ENCODE measurements around the gene ABCA10. TPM values are rescaled to one million over a fixed set of nuclear protein-coding genes. Genes with fewer than 3 reads are reported as not detected.

The ABCA10 gene
- total and polyA plus RNA-seq, 2 of the 13 experiments (the other 11 are each of a cell fraction or from before 2014, with no cell fraction given): 0.02 to 0.08 TPM

DNA sequence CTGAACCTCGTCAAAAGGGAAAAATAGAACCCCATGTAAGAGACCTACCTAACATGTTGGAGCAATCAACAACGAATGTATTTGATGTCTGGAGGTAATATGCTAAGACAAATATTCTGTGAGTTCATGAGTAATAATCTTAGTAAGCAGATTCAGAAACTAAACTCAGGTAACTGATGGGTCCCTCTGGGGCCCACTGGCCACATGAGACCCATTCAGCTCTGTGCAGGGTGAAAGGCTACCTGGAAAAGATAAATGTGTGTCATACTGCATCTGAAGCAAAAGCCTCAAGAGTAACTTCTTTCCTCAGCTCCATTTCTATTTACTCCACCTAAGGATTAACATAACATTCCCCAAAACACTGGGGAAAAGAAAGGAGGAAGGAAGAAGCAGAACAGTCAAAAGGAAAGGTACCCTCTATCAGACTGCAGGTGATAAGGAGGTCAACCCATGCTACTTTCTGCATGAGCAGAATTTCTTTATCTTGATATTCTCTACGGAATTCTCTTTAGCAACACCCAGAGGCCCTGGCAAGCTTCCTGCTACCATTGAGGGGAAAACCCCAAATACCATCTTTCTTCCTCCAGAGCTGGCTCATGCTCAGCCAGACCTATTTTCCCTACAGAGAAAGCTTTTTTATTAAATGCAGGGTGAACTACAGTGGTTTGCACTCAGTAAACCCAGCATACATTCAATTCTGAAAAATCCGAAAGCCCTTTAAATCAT lies 49.2 kb downstream of the ABCA10 start:
- intact Hi-C loops (cut with micrococcal nuclease; ENCODE audit: unreplicated experiment): no loop called here
- DNase-seq (ENCODE audit: low spot score) (no peak), ATAC-seq (no peak), FAIRE-seq (no peak)
- BruUV-seq (replicated peaks): no TSS peak
- no peaks in the 10 kb centered on the region for H3K9me3 ChIP-seq (ENCODE audit: low read length)
- no peak overlapping the region for H3K9ac ChIP-seq (ENCODE audit: insufficient read depth, low read depth, low read length)
- 39% methylated on average over 4 of the region's 4 CpGs for WGBS (ENCODE audit: low lambda C conversion rate)
- H3K27me3 ChIP-seq (ENCODE audit: control insufficient read depth in 1 of 2, insufficient read depth in 2 of 2, low read length in 2 of 2): 0 out of 5 replicates have a peak, but pooled peaks cover 0 to 11% of the 10 kb centered on the region in 2 experiments
- CTCF ChIA-PET (ENCODE audit: low intra/inter-chr PET ratio, low total read pairs): no interaction called here
- H3K4me1 ChIP-seq (ENCODE audit: insufficient read depth, low read length): peaks cover 12% of the 10 kb centered on the region
- H3K4me2 ChIP-seq (ENCODE audit: low read depth, low read length): no peak overlapping the region
- H4K20me1 ChIP-seq (ENCODE audit: insufficient read depth, low read length): no peaks in the 10 kb centered on the region
- no peak overlapping the region for H3K4me3 ChIP-seq (replicated peaks in 1 of 3; ENCODE audit: insufficient read depth in 1 of 3, low read depth in 2 of 3, low read length in 3 of 3)
- no peak for TF ChIP-seq FOXM1 (CRISPR knock-in tag; IDR thresholded peaks at IDR 0.05)
- no peak for TF ChIP-seq NCOA5 (CRISPR knock-in tag; IDR thresholded peaks at IDR 0.05)
- peak in 1 of 2 experiments; percentile 13; a peak in 1 of 4 replicates for TF ChIP-seq MAFK (conservative IDR thresholded peaks at IDR 0.05 in 1 of 2, IDR thresholded peaks at IDR 0.05 in 1 of 2; ENCODE audit: low read length in 2 of 2)
- TF ChIP-seq, protein P1, sequence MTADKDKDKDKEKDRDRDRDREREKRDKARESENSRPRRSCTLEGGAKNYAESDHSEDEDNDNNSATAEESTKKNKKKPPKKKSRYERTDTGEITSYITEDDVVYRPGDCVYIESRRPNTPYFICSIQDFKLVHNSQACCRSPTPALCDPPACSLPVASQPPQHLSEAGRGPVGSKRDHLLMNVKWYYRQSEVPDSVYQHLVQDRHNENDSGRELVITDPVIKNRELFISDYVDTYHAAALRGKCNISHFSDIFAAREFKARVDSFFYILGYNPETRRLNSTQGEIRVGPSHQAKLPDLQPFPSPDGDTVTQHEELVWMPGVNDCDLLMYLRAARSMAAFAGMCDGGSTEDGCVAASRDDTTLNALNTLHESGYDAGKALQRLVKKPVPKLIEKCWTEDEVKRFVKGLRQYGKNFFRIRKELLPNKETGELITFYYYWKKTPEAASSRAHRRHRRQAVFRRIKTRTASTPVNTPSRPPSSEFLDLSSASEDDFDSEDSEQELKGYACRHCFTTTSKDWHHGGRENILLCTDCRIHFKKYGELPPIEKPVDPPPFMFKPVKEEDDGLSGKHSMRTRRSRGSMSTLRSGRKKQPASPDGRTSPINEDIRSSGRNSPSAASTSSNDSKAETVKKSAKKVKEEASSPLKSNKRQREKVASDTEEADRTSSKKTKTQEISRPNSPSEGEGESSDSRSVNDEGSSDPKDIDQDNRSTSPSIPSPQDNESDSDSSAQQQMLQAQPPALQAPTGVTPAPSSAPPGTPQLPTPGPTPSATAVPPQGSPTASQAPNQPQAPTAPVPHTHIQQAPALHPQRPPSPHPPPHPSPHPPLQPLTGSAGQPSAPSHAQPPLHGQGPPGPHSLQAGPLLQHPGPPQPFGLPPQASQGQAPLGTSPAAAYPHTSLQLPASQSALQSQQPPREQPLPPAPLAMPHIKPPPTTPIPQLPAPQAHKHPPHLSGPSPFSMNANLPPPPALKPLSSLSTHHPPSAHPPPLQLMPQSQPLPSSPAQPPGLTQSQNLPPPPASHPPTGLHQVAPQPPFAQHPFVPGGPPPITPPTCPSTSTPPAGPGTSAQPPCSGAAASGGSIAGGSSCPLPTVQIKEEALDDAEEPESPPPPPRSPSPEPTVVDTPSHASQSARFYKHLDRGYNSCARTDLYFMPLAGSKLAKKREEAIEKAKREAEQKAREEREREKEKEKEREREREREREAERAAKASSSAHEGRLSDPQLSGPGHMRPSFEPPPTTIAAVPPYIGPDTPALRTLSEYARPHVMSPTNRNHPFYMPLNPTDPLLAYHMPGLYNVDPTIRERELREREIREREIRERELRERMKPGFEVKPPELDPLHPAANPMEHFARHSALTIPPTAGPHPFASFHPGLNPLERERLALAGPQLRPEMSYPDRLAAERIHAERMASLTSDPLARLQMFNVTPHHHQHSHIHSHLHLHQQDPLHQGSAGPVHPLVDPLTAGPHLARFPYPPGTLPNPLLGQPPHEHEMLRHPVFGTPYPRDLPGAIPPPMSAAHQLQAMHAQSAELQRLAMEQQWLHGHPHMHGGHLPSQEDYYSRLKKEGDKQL (CRISPR knock-in tag; IDR thresholded peaks at IDR 0.05; ENCODE audit: low read depth): no peak
- no peaks in the 10 kb centered on the region for H3K79me2 ChIP-seq (ENCODE audit: insufficient read depth, low read length)
- POLR2A ChIA-PET: no interaction called here
- no peak overlapping the region for H3K27ac ChIP-seq (ENCODE audit: extremely low read length, insufficient read depth, low read length)
- no peak overlapping the region for H2AFZ ChIP-seq (ENCODE audit: low read length)
- in situ Hi-C loops (cut with HindIII; ENCODE audit: extremely low pct_ligation_motif_present, low pct_unique_long_range_greater_than_20kb): no loop called here
- no peaks in the 10 kb centered on the region for H3K36me3 ChIP-seq (replicated peaks in 1 of 2; ENCODE audit: control insufficient read depth in 1 of 2, insufficient read depth in 2 of 2, low read length in 2 of 2)
